GM12878 (cell line): ENCODE measurements around the gene PP2D1. TPM values are rescaled to one million over a fixed set of nuclear protein-coding genes. Genes with fewer than 3 reads are reported as not detected.

Experiments used
- ATAC-seq: fragments of 200-7000 bp; cut with Tn5 transposase; 3 replicates; pipeline ENCODE4 v1.9.1; 2020; ENCODE audit warnings: mild to moderate bottlenecking, moderate library complexity
- BruUV-seq: library from RNA; stranded (reverse); fragments of 400-500 nt; replicated peaks from 2 replicates; lab custom pipeline; 2021; lab: Mats Ljungman, UMichigan
- CTCF ChIA-PET: fragments of 300-600 bp; sonication (Branson Sonifier 250); formaldehyde crosslinking; extraction: SDS; loops from one replicate; lab custom pipeline; 2021; ENCODE audit warnings: inconsistent platforms; lab: Yijun Ruan, JAX
- POLR2A ChIA-PET: fragments of 350-600 bp; formaldehyde crosslinking; extraction: SDS; loops from one replicate; lab custom pipeline; 2021; ENCODE audit warnings: inconsistent platforms; lab: Charles Lee
- RAD21 ChIA-PET: fragments of 300-600 bp; sonication (Branson Sonifier 250); formaldehyde crosslinking; loops from one replicate; lab custom pipeline; 2023; ENCODE audit warnings: antibody characterized with exemption; ENCODE audit not compliant: unreplicated experiment; lab: Charles Lee
- SMC1A ChIA-PET: fragments of 300-600 bp; sonication (Branson Sonifier 250); formaldehyde crosslinking; loops from one replicate; lab custom pipeline; 2023; ENCODE audit not compliant: unreplicated experiment, uncharacterized antibody; lab: Charles Lee
- DNase-seq: peaks from one replicate; pipeline ENCODE4 v3.0.0-alpha.2; 2011; ENCODE audit warnings: low read depth, low spot score
- FAIRE-seq: peaks from 3 replicates; lab custom pipeline; 2011; peaks lifted over from hg19 to GRCh38; lab: Jason Lieb, UNC
- H2AFZ ChIP-seq: 2 replicates; pipeline ENCODE4 v1.6.0; 2011; ENCODE audit warnings: low read depth, low read length, control low read depth; ENCODE audit not compliant: control insufficient read depth
- H3K27ac ChIP-seq: 2 replicates; pipeline ENCODE4 v1.5.1; 2011; ENCODE audit warnings: control low read depth; ENCODE audit not compliant: control insufficient read depth, insufficient read depth
- H3K27me3 ChIP-seq, 2 experiments: replicated peaks in 1 of 2; 2 replicates each; pipeline versions ENCODE4 v1.6.0 to v1.6.1; 2011; ENCODE audit warnings: low read length in 1 of 2; ENCODE audit not compliant: control insufficient read depth in 2 of 2, insufficient read depth in 2 of 2
- H3K36me3 ChIP-seq, 2 experiments: 2 replicates each; pipeline ENCODE4 v1.5.1; 2011; ENCODE audit warnings: low read length in 1 of 2; ENCODE audit not compliant: control insufficient read depth in 2 of 2, insufficient read depth in 2 of 2
- H3K4me1 ChIP-seq: 2 replicates; pipeline ENCODE4 v1.6.1; 2011; ENCODE audit warnings: mild to moderate bottlenecking, low read length, moderate library complexity, mixed read lengths; ENCODE audit not compliant: control insufficient read depth, insufficient read depth
- H3K4me2 ChIP-seq: 2 replicates; pipeline ENCODE4 v1.6.0; 2011; ENCODE audit warnings: control low read depth; ENCODE audit not compliant: control insufficient read depth, insufficient read depth
- H3K4me3 ChIP-seq: fragments of 200-600 bp; sonication (generic); 2 replicates; pipeline ENCODE4 v1.5.1; 2016
- H3K79me2 ChIP-seq: 2 replicates; pipeline ENCODE4 v1.6.0; 2011; ENCODE audit warnings: low read length; ENCODE audit not compliant: control insufficient read depth, insufficient read depth
- H3K9ac ChIP-seq: 2 replicates; pipeline ENCODE4 v1.8.0; 2011; ENCODE audit warnings: low read length, control low read depth, mixed read lengths; ENCODE audit not compliant: control insufficient read depth, insufficient read depth
- H3K9me3 ChIP-seq: replicated peaks from 3 replicates; pipeline ENCODE4 v1.5.1; 2011; ENCODE audit warnings: mild to moderate bottlenecking, low read length; ENCODE audit not compliant: control insufficient read depth, insufficient read depth
- H4K20me1 ChIP-seq: 2 replicates; pipeline ENCODE4 v1.6.0; 2011; ENCODE audit not compliant: control insufficient read depth, insufficient read depth
- CBX3 ChIP-seq: fragments of 200-600 bp; sonication (generic); IDR thresholded peaks from 2 replicates; pipeline ENCODE4 v1.6.1; 2016; ENCODE audit warnings: low read depth, borderline replicate concordance
- CHD1 ChIP-seq: IDR thresholded peaks from 2 replicates; pipeline ENCODE4 v1.6.1; 2012; ENCODE audit warnings: low read depth, low read length, improper control_type of control experiment
- CHD2 ChIP-seq: IDR thresholded peaks from 2 replicates; pipeline ENCODE4 v1.6.1; 2011; ENCODE audit warnings: low read depth, low read length, improper control_type of control experiment, borderline replicate concordance
- E2F8 ChIP-seq: fragments of 450-650 bp; IDR thresholded peaks from 2 replicates; pipeline ENCODE4 v1.6.1; 2018; ENCODE audit warnings: mild to moderate bottlenecking, low read depth, moderate library complexity; ENCODE audit not compliant: partially characterized antibody
- EED ChIP-seq: sonication (generic); IDR thresholded peaks from 2 replicates; pipeline ENCODE4 v1.6.1; 2016; ENCODE audit warnings: antibody characterized with exemption, low read depth
- FOS ChIP-seq: IDR thresholded peaks from 3 replicates; pipeline ENCODE4 v1.6.1; 2011; ENCODE audit warnings: borderline replicate concordance; ENCODE audit not compliant: insufficient read length; ENCODE audit errors: extremely low read depth
- JUNB ChIP-seq: IDR thresholded peaks from 2 replicates; pipeline ENCODE4 v1.6.1; 2016; ENCODE audit warnings: antibody characterized with exemption, mild to moderate bottlenecking
- PAX5 ChIP-seq: IDR thresholded peaks from 2 replicates; pipeline ENCODE4 v1.6.1; 2011; ENCODE audit warnings: low read depth, low read length, borderline replicate concordance
- POU2F2 ChIP-seq: IDR thresholded peaks from 3 replicates; pipeline ENCODE4 v1.6.1; 2011; ENCODE audit warnings: low read depth, mild to moderate bottlenecking, low read length, borderline replicate concordance
- STAT3 ChIP-seq: IDR thresholded peaks from 2 replicates; pipeline ENCODE4 v1.6.1; 2011; ENCODE audit warnings: low read depth, low read length, improper control_type of control experiment
- SUPT20H ChIP-seq: IDR thresholded peaks from 2 replicates; pipeline ENCODE4 v1.6.1; 2011; ENCODE audit warnings: low read depth, mild to moderate bottlenecking, low read length, moderate library complexity, borderline replicate concordance; ENCODE audit not compliant: control insufficient read depth
- TBL1XR1 ChIP-seq: IDR thresholded peaks from 2 replicates; pipeline ENCODE4 v1.6.1; 2012; ENCODE audit warnings: low read depth, low read length, improper control_type of control experiment
- WGBS: methylation state at CpG from one replicate; pipeline ENCODE4 v1.1.6; 2016; ENCODE audit warnings: low lambda C conversion rate; ENCODE audit not compliant: insufficient replicate concordance, insufficient coverage; ENCODE audit errors: missing lambda C conversion rate; 5-methylcytosine and 5-hydroxymethylcytosine counted together
- in situ Hi-C: fragments of 300-500 bp; cut with MboI; formaldehyde crosslinking; loops from 9 replicates; pipeline ENCODE4 v1.14.3; 2018; ENCODE audit warnings: mixed read lengths
- intact Hi-C: fragments of 100-400 bp; cut with micrococcal nuclease; formaldehyde crosslinking; loops from one replicate; pipeline ENCODE4 v1.14.2; 2022; ENCODE audit not compliant: unreplicated experiment
- polyA plus RNA-seq, 11 experiments: library from polyadenylated mRNA; depleted of rRNA in 4 of 11; unstranded in 6 of 11; stranded (reverse) in 5 of 11; fragments of >200 nt; fragmentation: Nextera tagmentation in 4 of 11; fragmentation: Illumina TruSeq in 1 of 11; extraction: Ambion mirVana in 4 of 11; extraction: Trizol in 1 of 11; gene quantifications; 1 replicate in 1 of 11; 2 replicates in 10 of 11; pipeline versions ENCODE4 v1.2.1 to v1.2.3, GENCODE V29; 2011 to 2016; ENCODE audit warnings: inconsistent platforms in 2 of 11, missing spikeins in 2 of 11, low read depth in 1 of 11
- total RNA-seq, 4 experiments: library from RNA; depleted of rRNA in 3 of 4; stranded (reverse); fragments of >200 nt in 3 of 4; fragmentation: Illumina TruSeq in 1 of 4; extraction: Trizol in 1 of 4; gene quantifications; 2 replicates each; pipeline versions ENCODE4 v1.2.1 to v1.2.3, GENCODE V29; 2013 to 2021

PP2D1 gene
- total and polyA plus RNA-seq, 10 of the 15 experiments (the other 5 are each of a cell fraction or from before 2014, with no cell fraction given) = 0.04 to 0.18 (median 0.17) TPM; not detected in 7

DNA sequence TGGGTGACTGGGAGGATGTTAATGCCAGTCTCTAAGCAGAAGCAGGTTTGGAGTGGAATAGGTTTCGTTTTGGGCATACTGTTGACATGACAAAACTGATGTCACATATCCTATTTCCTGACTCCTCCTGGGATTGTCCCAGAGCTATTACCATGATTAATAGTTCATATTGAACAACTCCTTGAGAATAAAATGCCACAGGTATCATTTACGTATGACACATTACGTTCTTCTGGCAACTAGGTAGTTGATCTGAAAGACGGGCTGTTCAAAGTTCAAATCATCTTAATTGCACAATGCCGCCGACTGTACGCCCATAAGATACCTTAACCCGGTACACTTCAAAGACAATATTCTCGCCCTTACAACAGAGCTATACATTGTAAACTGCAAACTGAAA is 66.5 kb downstream of the PP2D1 start:
- ChIA-PET POLR2A (no interaction called here), CTCF (no interaction called here), SMC1A (interaction anchor here (0.6 to 1.3 kb wide), 4 partner anchors 8 to 239 kb away, joined by 3 to 5 read pairs (median 4); no protein-coding TSS in a partner anchor), RAD21 (interaction anchor here (1.8 kb wide), 1 partner anchor 14 kb away, joined by 4 read pairs; no protein-coding TSS in a partner anchor)
- 93% methylated on average over 9 of the region's 9 CpGs for WGBS
- intact Hi-C loops (loop anchor here (5.0 kb wide), 1 partner anchor 58 kb away; no protein-coding TSS in a partner anchor), in situ Hi-C loops (loop anchor here (5.0 kb wide), 1 partner anchor 242 kb away; the partner anchor contains the start of gene SGO1)
- no peaks in the 10 kb centered on the region for H4K20me1 ChIP-seq
- no peak overlapping the region for H3K9ac ChIP-seq
- TF ChIP-seq POU2F2 (no peak), CHD1 (no peak), JUNB (no peak), SUPT20H (no peak), EED (no peak), CHD2 (no peak), TBL1XR1 (no peak), E2F8 (no peak), STAT3 (no peak), FOS (no peak), CBX3 (no peak), PAX5 (no peak)
- no peak for ATAC-seq
- no peak for FAIRE-seq
- peaks cover 3% of the 10 kb centered on the region; the same call in 1 of the 2 replicates for H3K4me1 ChIP-seq
- no peak overlapping the region for H3K4me3 ChIP-seq
- H3K9me3 ChIP-seq = no peaks in the 10 kb centered on the region
- no peak overlapping the region for H3K27ac ChIP-seq
- H3K27me3 ChIP-seq = no peaks in the 10 kb centered on the region
- DNase-seq = no peak
- no TSS peak for BruUV-seq
- peaks cover 37% of the 10 kb centered on the region for H3K79me2 ChIP-seq
- no peaks in the 10 kb centered on the region; a peak in 1 of 4 replicates for H3K36me3 ChIP-seq
- no peak overlapping the region for H3K4me2 ChIP-seq
- no peak overlapping the region for H2AFZ ChIP-seq
